ENCODE data around the gene CHST3. TPM values are rescaled to one million over a fixed set of nuclear protein-coding genes. Genes with fewer than 3 reads are reported as not detected.
"Not testable (repeated sequence)": the region's sequence is repeated elsewhere in the genome, so short reads cannot be mapped to it uniquely, and the experiment has no call there.

The CHST3 gene
- total and polyA plus RNA-seq, 2 experiments from 2014 or later, result 1.9 to 22.5 TPM

DNA sequence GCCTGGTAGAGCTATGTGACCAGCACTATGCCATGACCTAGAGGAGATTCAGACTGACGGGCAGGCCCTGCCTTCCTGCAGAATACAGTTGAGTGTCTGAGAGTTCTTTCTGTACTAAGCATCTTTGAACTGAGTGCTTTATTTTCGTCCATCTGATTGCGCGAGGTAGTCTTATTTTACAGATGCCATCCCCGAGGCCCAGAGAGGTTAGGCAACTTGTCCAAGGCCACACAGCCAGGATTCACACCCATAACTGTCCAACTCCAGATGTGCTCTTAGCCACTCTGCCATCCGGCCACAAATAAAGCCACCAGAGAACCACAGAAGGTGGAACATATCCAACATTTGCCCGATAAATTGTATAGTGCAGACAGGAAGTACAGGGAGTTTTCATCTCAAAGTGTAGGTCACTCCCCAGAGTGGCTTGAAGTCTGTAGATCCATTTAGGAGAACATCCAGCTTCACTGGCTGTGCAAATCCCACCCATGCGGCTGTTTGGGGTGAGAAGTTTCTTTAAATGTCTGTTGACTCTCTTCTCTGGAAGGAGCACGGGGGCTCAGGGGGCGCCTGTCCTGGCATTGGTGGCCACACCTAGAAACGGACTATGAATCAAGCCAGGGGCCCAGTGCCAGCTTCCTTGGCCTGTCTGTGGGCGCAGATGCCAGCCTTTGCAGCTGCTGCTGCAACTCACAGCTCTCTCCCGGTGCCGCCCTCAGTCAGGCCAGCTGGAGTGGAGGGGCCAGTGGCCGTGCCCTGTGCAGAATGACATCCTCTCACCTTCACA lies 11.1 kb downstream of the CHST3 start:
- H3K27ac ChIP-seq, result no peak overlapping the region
- no peaks in the 10 kb centered on the region for H3K36me3 ChIP-seq
- H3K4me1 ChIP-seq (ENCODE audit: low read depth), result peaks cover 24% of the 10 kb centered on the region
- no peak overlapping the region for H3K4me3 ChIP-seq
- TF ChIP-seq, protein P1, sequence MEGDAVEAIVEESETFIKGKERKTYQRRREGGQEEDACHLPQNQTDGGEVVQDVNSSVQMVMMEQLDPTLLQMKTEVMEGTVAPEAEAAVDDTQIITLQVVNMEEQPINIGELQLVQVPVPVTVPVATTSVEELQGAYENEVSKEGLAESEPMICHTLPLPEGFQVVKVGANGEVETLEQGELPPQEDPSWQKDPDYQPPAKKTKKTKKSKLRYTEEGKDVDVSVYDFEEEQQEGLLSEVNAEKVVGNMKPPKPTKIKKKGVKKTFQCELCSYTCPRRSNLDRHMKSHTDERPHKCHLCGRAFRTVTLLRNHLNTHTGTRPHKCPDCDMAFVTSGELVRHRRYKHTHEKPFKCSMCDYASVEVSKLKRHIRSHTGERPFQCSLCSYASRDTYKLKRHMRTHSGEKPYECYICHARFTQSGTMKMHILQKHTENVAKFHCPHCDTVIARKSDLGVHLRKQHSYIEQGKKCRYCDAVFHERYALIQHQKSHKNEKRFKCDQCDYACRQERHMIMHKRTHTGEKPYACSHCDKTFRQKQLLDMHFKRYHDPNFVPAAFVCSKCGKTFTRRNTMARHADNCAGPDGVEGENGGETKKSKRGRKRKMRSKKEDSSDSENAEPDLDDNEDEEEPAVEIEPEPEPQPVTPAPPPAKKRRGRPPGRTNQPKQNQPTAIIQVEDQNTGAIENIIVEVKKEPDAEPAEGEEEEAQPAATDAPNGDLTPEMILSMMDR (IDR thresholded peaks at IDR 0.05; ENCODE audit: low read depth, low read length), result no peak
- peak in 1 of 2 donors; percentile 24 for DNase-seq (ENCODE audit: low read depth in 1 of 2, low spot score in 1 of 2)
- no peaks in the 10 kb centered on the region for H3K9me3 ChIP-seq (ENCODE audit: low read depth)
- no peaks in the 10 kb centered on the region for H3K27me3 ChIP-seq

DNA sequence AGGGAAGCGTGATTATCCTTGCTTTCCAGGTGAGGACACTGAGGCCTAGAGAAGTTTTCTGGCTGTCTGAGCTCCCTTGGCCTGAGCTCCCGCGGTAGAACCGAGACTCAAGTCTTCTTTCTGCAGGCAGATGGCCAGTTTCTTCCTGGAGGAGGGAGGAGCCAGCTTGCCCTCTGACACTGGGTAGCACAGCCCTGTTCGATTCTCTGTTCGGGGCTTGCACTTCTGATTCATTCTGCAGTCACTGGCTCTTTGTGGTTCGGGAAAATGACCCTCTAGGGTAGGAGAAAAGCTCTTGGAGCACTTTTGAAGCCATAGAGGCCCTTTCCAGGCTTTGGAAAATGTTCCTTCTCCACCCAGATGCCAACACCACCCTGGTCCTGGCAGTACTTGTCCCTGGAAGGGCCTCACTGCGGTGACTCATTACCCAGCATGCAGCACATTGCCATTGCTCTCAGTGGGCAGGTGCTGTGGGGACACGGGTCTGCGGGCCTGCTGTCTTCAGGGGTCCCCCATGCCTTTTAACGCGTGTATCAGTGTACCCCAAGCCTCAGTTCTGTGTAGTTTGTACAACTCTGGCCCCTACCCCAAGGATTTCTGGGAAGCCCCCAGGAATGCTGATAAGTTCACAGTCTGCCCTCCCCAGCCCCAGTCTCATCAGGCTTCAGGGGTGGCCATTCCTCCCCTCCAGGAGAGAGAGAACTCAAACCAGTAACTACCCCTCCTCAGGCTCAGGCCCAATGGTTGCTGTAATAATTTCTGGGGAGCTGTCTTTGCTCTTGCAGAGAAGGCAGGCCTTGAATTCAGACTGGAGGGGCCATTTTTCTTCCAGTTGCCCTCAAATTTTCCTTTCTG lies 11.9 kb downstream of the CHST3 start:
- Histone ChIP-seq H3K27me3 (no peaks in the 10 kb centered on the region), H3K27ac (peak overlapping the region; percentile 6), H3K4me1 (ENCODE audit: low read depth) (peaks cover 22% of the 10 kb centered on the region), H3K9me3 (ENCODE audit: low read depth) (no peaks in the 10 kb centered on the region), H3K4me3 (no peak overlapping the region), H3K36me3 (no peaks in the 10 kb centered on the region)
- peak in 1 of 2 donors; percentile 67 for DNase-seq (ENCODE audit: low read depth in 1 of 2, low spot score in 1 of 2)
- TF ChIP-seq, protein P1 (IDR thresholded peaks at IDR 0.05; ENCODE audit: low read depth, low read length), result no peak

DNA sequence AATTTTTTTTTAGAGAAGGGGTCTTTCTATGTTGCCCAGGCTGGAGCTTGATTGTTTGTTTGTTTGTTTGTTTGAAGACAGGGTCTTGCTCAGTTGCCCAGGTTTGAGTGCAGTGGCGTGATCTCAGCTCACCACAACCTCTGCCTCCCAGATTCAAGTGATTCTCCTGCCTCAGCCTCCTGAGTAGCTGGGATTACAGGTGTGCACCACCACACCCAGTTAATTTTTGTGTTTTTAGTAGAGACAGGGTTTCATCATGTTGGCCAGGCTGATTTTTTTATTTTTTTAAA lies 13.4 kb downstream of the CHST3 start:
- H3K4me1 ChIP-seq (ENCODE audit: low read depth), result peaks cover 15% of the 10 kb centered on the region
- H3K4me3 ChIP-seq; DNase-seq (ENCODE audit: low read depth in 1 of 2, low spot score in 1 of 2); H3K9me3 ChIP-seq (ENCODE audit: low read depth); H3K36me3 ChIP-seq; H3K27me3 ChIP-seq; H3K27ac ChIP-seq: not testable (repeated sequence)

DNA sequence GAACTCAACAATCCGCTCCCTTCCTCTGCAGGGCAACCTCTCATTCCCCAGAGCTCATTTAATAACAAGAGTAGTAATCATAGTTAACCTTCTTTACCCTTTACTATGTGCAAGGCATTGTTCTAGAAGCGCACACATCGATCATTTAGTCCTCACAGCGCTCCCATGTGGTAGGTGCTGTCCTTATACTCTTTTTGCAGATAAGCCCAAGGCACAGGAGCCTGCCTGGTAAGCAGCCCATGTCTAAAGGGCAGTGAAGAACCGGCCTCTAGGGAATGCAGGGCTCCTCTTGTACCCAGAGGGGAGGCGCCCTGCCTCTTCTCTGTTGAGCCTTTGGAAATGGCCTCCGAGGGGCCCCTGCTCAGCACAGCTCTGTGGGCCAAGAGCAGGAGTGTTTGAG lies 14.3 kb downstream of the CHST3 start:
- H3K27ac ChIP-seq, result no peak overlapping the region
- H3K27me3 ChIP-seq, result no peaks in the 10 kb centered on the region
- no peaks in the 10 kb centered on the region for H3K36me3 ChIP-seq
- H3K4me1 ChIP-seq (ENCODE audit: low read depth), result peaks cover 15% of the 10 kb centered on the region
- TF ChIP-seq, protein P1 (IDR thresholded peaks at IDR 0.05; ENCODE audit: low read depth, low read length), result peak; percentile 4
- peak in 1 of 2 donors; percentile 42 for DNase-seq (ENCODE audit: low read depth in 1 of 2, low spot score in 1 of 2)
- H3K9me3 ChIP-seq (ENCODE audit: low read depth), result no peaks in the 10 kb centered on the region
- no peak overlapping the region for H3K4me3 ChIP-seq

DNA sequence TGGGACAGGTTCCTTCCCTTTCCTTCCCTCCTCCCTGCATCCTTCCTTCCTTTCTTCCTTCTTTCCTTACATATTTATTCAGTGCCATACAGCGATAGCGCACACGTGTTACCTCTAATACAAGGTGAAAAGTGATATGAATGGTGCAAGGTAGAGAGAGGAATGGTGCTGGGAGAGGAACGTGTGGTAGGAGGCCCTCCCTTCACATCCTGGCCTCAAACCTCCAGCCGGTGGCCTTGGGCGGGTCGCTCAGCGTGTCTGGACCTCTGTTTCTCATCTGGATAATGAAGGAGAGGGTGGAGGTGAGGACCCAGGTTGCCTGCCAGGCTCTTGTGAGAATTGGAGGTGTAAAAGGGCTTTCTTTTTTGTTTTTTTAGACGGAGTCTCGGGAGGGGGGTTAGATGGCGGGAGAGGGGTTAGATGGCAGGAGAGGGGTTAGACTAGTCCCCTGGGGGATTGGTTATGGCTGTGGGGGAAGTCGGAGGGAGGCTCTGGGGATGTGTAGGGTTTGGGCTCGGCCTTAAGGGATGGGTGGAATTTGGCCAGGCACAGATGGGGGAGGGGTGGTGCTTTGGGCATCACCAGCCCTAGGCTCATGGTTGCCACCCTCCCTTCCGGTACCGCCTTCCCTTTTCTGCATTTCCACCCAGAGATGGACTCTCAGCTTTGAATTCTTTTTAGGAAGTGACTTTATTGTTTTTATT lies 14.9 kb downstream of the CHST3 start:
- no peak for DNase-seq (ENCODE audit: low read depth in 1 of 2, low spot score in 1 of 2)
- H3K4me1 ChIP-seq (ENCODE audit: low read depth), result peaks cover 15% of the 10 kb centered on the region
- H3K36me3 ChIP-seq, result no peaks in the 10 kb centered on the region
- no peaks in the 10 kb centered on the region for H3K9me3 ChIP-seq (ENCODE audit: low read depth)
- H3K4me3 ChIP-seq, result no peak overlapping the region
- H3K27ac ChIP-seq, result no peak overlapping the region
- TF ChIP-seq, protein P1 (IDR thresholded peaks at IDR 0.05; ENCODE audit: low read depth, low read length), result no peak
- no peaks in the 10 kb centered on the region for H3K27me3 ChIP-seq
